Fibroblast of villous mesenchyme (primary cell): ENCODE data around the gene GASK1A. TPM values are rescaled to one million over a fixed set of nuclear protein-coding genes. Genes with fewer than 3 reads are reported as not detected.

Experiments
- DNase-seq: peaks from one replicate; pipeline ENCODE4 v3.0.0-alpha.2; 2010; ENCODE audit warnings: low read depth
- H3K4me3 ChIP-seq: 2 replicates; pipeline ENCODE4 v1.5.1; 2011; ENCODE audit warnings: low read depth, mild to moderate bottlenecking, low read length
- CTCF ChIP-seq: IDR thresholded peaks from 2 replicates; pipeline ENCODE4 v1.5.1; 2012; ENCODE audit warnings: low read depth, mild to moderate bottlenecking, low read length; ENCODE audit not compliant: insufficient read depth
- total RNA-seq: library from RNA; depleted of rRNA; stranded (reverse); fragments of >200 nt; gene quantifications from 2 replicates; pipeline ENCODE4 v1.2.3, GENCODE V29; 2012

The GASK1A gene
- total RNA-seq, 1 donor, result 1.7 TPM

DNA sequence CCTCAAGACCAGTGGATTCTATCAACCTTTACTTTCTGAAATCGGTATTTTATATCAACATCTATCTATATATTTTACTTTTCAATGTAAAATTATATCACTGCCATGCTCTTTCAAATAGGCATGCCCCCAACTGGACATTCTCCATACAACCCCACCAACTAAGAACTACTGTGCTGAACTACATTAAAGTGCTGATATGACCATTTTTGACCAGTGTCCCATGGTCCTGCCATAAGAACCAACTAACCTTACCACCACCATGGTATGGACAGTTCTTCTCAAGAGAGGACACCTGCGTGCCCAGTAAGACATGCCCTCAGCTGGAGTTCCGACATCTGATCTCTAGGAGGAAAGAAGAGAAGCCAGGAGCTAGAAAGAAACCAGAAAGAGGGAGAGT, 111.1 kb downstream of the GASK1A start:
- DNase-seq, result no peak
- no peak for TF ChIP-seq CTCF
- no peak overlapping the region for H3K4me3 ChIP-seq

GRCh38 chr3:43091481-43091880, 112.4 kb downstream of the GASK1A start:
- TF ChIP-seq CTCF, result no peak
- no peak for DNase-seq
- H3K4me3 ChIP-seq, result no peak overlapping the region

DNA sequence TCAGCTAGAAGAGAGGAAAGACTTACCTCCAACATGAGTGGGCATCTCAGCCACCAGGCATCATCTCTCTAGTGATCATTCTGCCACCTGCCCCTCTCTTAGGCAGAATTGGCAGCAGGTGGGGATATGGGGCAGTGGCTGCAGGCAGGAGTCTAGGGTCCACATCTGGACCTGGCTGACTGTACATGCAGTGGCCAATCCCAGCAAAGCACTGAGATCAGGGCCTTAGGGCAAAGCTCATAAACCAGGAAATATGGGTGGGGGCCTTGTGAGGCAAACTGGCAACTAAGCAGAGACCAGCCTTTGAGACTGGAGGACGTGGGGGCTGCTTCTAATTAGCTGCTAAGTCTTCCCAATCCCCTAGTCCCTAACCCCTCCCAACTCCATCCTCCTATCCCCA, 113.9 kb downstream of the GASK1A start:
- TF ChIP-seq CTCF, result no peak
- DNase-seq, result no peak
- no peak overlapping the region for H3K4me3 ChIP-seq

GRCh38 chr3:43093974-43094373, 114.9 kb downstream of the GASK1A start:
- no peak for DNase-seq
- TF ChIP-seq CTCF, result no peak
- no peak overlapping the region for H3K4me3 ChIP-seq

GRCh38 chr3:43094381-43094780, 115.3 kb downstream of the GASK1A start:
- no peak for TF ChIP-seq CTCF
- no peak overlapping the region for H3K4me3 ChIP-seq
- no peak for DNase-seq

- no peak for TF ChIP-seq CTCF
- DNase-seq, result no peak
- H3K4me3 ChIP-seq, result no peak overlapping the region
These were observed 115.7 kb downstream of the GASK1A start for GRCh38 chr3:43094851-43095250.

DNA sequence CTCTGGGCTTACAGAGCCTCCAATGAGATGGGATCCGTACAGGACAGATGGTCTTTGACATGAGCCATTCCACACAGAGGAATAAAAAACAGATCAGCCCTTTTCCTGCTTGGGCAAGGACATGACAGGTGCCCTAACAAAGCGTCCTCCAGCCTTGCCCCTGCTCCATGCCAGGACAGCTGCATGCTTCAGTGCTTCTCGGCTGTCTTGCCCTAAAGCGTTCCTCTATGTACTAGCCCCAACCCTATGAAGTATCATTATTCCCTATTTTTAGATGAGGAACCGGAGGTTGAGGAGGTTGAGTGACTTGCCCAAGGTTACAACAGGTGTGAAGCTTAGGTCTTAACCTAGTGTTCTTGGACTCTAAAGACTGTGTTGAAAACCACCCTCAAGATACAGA, 116.3 kb downstream of the GASK1A start:
- no peak overlapping the region for H3K4me3 ChIP-seq
- DNase-seq, result no peak
- no peak for TF ChIP-seq CTCF
